Esophagus muscularis mucosa (tissue), 4 donors: ENCODE results near the gene ALOX15B.

Source experiments
- EP300 ChIP-seq: sonication (generic); formaldehyde crosslinking; IDR thresholded peaks from one replicate; pipeline ENCODE4 v1.6.1; 2017; ENCODE audit warnings: antibody characterized with exemption
- POLR2A ChIP-seq: fragments of 450-650 bp; IDR thresholded peaks from one replicate; pipeline ENCODE4 v1.6.1; 2017; ENCODE audit warnings: antibody characterized with exemption, moderate library complexity, mild to moderate bottlenecking, low read depth
- POLR2AphosphoS5 ChIP-seq, 2 donors: sonication (generic); formaldehyde crosslinking; IDR thresholded peaks; one replicate each; pipeline ENCODE4 v1.6.1; 2017; ENCODE audit warnings: antibody characterized with exemption in 2 of 2
- TF ChIP-seq, protein P1 (sequence below), 3 experiments: fragments of 200-600 bp in 2 of 3; fragments of 450-650 bp in 1 of 3; sonication (generic) in 2 of 3; IDR thresholded peaks; one replicate each; pipeline ENCODE4 v1.5.1; 2017 to 2019; ENCODE audit warnings: antibody characterized with exemption in 3 of 3, mild to moderate bottlenecking in 2 of 3, moderate library complexity in 1 of 3

DNA sequence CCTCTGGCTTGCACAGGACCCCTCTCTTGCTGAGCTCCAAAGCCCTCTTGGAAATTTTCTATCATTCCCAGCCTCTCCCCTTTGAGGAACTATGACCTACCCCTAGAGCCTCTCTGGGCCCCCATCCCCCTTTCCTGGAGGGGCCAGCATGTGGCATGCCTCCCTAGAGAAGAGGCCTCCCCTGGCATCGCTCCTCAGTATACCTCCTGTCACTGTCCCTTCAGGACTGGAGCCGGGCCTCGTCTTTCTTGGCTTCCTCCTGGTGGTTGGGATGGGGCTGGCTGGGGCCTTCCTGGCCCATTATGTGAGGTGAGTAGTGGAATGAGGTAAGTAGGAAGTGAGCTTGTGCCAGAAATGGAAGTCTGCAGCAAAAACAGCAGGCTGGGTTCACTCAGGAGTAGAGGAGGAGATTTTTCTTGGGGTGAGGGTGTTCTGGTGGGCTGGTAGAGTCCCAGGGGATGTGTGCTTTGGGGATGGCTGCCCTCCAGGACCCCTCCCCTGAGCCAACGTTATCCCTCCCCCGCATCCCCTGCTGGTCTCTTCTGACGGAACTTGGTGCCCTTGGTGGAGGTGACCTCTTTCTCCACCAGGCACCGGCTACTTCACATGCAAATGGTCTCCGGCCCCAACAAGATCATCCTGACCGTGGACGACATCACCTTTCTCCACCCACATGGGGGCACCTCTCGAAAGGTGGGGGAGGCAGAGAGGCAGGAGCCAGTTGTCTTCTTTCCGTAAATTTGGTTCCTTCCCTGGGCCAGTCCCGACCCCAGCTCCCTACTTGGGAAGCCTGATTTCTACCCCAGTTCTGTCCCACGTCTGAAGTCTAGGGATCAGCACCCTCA is 31.8 kb upstream of the ALOX15B start:
- TF ChIP-seq, protein P1, sequence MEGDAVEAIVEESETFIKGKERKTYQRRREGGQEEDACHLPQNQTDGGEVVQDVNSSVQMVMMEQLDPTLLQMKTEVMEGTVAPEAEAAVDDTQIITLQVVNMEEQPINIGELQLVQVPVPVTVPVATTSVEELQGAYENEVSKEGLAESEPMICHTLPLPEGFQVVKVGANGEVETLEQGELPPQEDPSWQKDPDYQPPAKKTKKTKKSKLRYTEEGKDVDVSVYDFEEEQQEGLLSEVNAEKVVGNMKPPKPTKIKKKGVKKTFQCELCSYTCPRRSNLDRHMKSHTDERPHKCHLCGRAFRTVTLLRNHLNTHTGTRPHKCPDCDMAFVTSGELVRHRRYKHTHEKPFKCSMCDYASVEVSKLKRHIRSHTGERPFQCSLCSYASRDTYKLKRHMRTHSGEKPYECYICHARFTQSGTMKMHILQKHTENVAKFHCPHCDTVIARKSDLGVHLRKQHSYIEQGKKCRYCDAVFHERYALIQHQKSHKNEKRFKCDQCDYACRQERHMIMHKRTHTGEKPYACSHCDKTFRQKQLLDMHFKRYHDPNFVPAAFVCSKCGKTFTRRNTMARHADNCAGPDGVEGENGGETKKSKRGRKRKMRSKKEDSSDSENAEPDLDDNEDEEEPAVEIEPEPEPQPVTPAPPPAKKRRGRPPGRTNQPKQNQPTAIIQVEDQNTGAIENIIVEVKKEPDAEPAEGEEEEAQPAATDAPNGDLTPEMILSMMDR (IDR thresholded peaks at IDR 0.05) = no peak
- TF ChIP-seq POLR2A (no peak), POLR2AphosphoS5 (IDR thresholded peaks at IDR 0.05) (no peak), EP300 (no peak)
